GM23248 (cell line): ENCODE measurements around the gene TMEM164.

Experiments
- EZH2 ChIP-seq: fragments of 200-600 bp; sonication (generic); IDR thresholded peaks from 2 replicates; pipeline ENCODE4 v1.6.1; 2018; ENCODE audit warnings: antibody characterized with exemption, mild to moderate bottlenecking; ENCODE audit not compliant: insufficient read depth, poor library complexity, severe bottlenecking
- EZH2phosphoT487 ChIP-seq: fragments of 200-600 bp; sonication (generic); IDR thresholded peaks from 2 replicates; pipeline ENCODE4 v1.6.1; 2018; ENCODE audit warnings: antibody characterized with exemption, moderate library complexity, mild to moderate bottlenecking, low read depth; ENCODE audit not compliant: insufficient read depth

- TF ChIP-seq EZH2 (no peak), EZH2phosphoT487 (no peak)
These were observed 159.2 kb downstream of the TMEM164 start for GRCh38 chrX:110162131-110162530.
